KOPT-K1 (cell line): ENCODE results near the gene BET1L.
"Not testable (repeated sequence)": the region's sequence is repeated elsewhere in the genome, so short reads cannot be mapped to it uniquely, and the experiment has no call there.

Experiments
- H3K27ac ChIP-seq: fragments of 200-600 bp; sonication (generic); 2 replicates; pipeline ENCODE4 v1.5.1; 2016; ENCODE audit warnings: antibody characterized with exemption, mild to moderate bottlenecking, low read depth, low read length; ENCODE audit not compliant: poor library complexity, severe bottlenecking
- H3K36me3 ChIP-seq: fragments of 200-600 bp; sonication (generic); 2 replicates; pipeline ENCODE4 v1.5.1; 2017; ENCODE audit warnings: antibody characterized with exemption, mild to moderate bottlenecking, low read length, moderate library complexity; ENCODE audit not compliant: insufficient read depth
- H3K9me3 ChIP-seq: fragments of 200-600 bp; sonication (generic); 2 replicates; pipeline ENCODE4 v1.5.1; 2017; ENCODE audit warnings: antibody characterized with exemption, low read length, mild to moderate bottlenecking; ENCODE audit not compliant: insufficient read depth, poor library complexity, severe bottlenecking

BET1L gene

DNA sequence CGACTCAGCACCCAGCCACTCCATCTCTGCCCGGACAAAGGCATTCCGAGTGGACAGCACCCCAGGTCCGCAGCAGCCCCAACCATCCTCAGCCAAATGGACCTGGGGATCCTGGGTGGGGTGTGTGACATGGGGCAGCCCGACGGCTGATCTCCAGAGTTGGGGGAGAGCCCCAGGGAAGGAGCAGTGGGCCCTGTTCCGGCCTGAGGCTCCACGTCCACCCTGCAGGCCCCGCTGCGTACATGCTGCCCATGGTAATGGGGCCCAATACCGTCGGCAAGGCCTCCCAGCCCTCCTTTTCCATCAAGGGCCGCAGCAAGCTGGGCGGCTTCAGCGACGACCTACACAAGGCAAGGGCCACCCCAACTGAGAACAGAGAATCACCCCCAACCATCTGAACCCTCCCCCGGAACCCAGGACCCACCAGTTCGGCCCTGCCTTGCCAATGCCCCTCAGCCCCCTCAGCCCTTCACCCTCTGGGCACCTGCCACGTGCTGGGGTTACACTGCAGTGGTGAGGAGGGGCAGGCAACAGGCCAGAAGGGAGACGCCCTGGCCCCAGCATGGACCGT, 8.9 kb downstream of the BET1L start:
- no peaks in the 10 kb centered on the region for H3K9me3 ChIP-seq
- H3K27ac ChIP-seq: no peak overlapping the region

DNA sequence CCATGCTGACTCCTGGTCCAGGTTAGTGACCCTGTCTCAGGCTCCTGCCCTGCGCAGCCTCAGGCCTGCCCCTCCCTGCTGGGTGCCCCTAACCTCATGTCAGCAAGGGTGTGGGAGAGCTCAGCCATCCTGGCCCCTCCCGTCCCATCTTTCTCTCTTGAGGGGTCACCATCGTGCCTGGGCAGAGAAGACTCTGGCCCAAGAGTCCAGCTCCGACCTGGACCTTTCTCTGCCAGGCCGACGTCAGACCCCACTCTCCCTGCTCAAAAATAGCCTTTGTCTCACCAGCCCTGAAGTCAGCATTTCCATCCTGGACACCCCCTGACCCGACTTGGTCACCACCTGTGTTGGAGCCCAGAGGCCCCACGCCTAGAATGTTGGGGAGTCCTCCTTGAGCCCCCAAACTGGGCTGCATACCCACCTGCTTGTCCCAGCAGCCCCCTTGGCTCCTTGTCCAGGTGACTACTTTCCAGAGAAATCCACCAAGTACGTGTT, 9.4 kb downstream of the BET1L start:
- Histone ChIP-seq H3K9me3 (no peaks in the 10 kb centered on the region), H3K36me3 (peaks cover under 1% of the 10 kb centered on the region; the same call in 1 of the 2 replicates), H3K27ac (no peak overlapping the region)

More for the DNA sequence above, 8.9 kb downstream of the BET1L start:
- peaks cover 6% of the 10 kb centered on the region; the same call in 1 of the 2 replicates for H3K36me3 ChIP-seq

DNA sequence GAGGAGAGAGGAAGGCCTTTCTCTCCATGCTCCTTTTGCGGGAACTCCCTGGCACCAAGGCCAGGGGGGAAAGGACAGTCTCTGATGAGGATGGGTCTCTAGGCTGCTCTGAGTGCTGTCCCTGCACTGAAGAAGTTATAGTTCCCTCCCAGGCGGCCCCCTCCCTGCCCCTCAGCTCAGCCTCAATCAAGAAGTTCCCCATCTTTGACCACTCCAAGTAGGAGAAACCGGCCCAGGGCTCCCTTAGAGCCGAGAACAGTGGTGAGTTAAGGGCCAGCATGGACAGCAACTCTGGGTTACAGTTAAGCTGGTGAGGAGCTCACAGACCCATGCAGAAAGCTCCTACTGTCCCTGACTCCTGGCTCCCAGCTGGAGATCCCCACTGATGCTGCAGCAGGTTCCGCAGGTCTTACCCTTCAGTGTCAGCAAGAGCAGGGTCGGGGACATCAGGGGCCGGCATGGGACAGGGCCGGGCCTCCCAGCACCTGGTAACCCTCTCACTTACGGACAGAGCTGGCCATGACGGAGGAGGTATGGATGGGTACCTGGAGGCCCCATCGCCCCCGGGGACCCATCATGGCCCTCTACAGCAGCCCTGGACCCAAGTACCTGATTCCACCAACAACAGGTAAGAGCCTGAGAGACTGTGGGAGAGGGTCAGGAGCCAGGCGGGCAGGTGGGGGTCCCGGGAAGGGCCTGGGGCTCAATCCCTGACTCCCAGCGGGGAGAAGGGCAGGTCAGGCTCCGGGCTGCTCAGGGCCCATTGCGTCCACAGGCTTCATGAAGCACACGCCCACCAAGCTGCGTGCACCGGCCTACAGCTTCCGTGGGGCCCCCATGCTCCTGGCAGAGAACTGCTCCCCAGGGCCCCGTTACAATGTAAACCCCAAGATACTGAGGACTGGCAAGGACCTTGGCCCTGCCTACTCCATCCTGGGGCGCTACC, 10.1 kb downstream of the BET1L start:
- H3K27ac ChIP-seq: no peak overlapping the region
- H3K9me3 ChIP-seq: no peaks in the 10 kb centered on the region
- no peaks in the 10 kb centered on the region; the same call in 1 of the 2 replicates for H3K36me3 ChIP-seq

DNA sequence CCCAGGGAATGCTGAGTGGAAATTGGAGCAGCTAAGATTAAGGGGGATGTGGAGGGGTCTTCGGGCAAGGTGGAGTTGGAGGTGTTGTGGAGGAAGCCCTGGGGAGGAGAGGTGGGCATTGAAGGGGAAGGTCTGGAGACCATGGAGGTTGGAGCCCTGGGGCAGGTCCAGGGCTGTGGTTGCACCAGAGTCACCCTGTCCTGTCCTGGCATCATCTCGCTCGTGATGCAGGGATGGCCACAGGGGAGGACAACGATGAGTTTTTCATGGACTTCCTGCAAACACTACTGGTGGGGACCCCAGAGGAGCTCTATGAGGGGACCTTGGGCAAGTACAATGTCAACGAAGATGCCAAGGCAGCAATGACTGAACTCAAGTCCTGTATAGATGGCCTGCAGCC, 13.7 kb downstream of the BET1L start:
- not testable (repeated sequence) for H3K27ac ChIP-seq, H3K36me3 ChIP-seq, H3K9me3 ChIP-seq

DNA sequence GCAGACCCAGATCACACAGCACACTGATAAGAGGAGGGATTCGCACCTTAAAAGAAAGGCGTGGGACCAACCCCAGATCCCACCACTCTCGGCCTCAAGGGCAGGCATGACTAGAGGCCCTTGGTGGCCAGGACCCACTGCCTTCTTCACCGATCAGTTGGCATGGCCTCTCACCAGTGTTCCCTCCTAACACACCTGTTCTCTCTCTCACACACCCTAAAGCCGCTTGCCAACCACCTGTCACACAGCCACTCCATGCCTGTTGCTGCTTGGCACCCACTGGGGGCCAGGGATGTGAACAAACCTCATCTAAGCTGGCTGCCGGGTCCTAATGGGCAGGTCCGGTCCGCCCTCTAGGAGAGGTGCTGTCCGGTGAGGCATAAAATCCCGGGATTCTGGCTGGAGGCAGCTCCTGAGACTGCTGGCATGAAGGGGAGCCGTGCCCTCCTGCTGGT, 14.5 kb downstream of the BET1L start, which contains the start of gene SCGB1C1:
Gene SCGB1C1, plus strand, starts transcription at position 405 of the 455 bp plus-strand sequence. Its CDS starts 22 bp downstream, at position 427.
- H3K36me3 ChIP-seq, H3K27ac ChIP-seq, H3K9me3 ChIP-seq: not testable (repeated sequence)

DNA sequence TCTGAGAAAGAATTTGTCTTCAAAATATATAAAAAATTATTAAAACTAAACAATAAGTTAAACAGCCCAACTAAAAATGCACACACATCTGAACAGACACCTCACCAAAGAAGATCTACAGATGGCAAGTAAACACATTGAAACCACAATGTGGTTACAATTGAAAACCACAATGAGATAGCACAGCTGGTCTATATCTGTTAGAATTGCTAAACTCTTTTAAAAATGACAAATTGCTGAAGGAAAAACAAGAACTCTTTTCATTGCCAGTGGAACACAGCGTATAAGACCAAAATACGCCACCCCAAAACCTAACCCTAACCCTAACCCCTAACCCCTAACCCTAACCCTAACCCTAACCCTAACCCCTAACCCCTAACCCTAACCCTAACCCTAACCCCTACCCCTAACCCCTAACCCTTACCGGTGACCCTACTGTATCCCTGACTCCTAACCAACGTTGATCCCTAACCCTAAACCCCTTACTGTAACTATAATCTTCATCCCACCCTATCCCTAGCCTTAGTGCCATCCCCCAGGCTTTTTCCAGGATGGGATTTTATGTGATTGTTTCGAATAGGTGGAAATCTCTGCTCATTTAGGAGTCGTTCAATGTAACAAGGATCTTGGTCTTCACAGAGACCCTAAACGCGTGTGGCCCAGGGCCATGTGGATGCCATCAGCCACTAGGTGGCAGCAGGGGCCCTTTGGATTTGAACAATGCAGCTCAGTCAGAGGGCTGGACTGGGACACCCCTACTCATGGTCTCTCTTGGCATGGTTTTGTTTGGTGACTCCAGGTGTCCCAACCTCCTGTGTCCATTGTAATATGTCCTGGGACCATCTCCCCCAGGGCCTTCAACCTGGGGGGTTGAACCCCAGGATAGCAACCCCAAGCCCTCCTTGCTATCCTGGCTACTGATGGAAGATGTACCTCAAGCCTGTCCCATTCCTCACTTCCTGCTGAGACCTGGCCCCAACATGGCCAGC, 15.4 kb downstream of the BET1L start:
- not testable (repeated sequence) for H3K27ac ChIP-seq, H3K9me3 ChIP-seq, H3K36me3 ChIP-seq

DNA sequence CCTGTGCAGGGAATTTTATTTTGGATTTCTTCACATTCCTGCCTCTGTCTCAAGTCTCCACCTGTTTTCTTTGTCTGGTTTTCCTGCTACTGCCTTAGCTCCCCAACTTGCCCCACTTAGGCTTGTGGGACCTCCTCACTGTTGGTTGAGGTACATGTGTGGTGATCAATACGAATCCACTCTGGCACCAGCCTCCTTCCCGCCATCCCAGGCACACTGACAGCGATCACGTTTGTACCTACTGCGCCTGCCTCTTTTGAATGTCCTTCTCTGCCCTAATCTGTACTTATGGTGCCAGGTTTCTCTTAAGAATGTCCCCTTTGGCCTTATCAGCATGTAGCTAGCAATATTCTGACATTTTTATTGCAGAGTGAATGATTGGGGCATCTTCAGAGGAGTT, 16.7 kb downstream of the BET1L start:
- not testable (repeated sequence) for H3K36me3 ChIP-seq, H3K27ac ChIP-seq, H3K9me3 ChIP-seq

DNA sequence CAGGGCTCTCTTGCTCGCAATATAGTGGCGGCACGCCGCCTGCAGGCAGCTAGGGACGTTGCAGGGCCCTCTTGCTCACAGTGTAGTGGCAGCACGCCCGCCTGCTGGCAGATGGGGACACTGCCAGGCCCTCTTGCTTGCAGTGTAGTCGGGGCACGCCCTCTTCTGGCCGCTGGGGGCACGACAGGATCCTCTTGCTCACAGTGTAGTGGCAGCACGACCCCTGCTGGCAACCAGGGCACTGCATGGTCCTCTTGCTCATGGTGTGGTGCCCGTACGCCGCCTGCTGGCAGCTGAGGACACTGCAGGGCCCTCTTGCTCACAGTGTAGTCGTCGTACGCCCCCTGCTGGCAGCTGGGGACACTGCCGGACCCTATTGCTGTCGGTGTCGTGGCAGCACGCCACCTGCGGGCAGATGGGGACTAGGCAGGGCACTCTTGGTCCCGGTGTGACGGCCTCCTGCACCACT, 17.3 kb downstream of the BET1L start:
- H3K36me3 ChIP-seq, H3K27ac ChIP-seq, H3K9me3 ChIP-seq: not testable (repeated sequence)

DNA sequence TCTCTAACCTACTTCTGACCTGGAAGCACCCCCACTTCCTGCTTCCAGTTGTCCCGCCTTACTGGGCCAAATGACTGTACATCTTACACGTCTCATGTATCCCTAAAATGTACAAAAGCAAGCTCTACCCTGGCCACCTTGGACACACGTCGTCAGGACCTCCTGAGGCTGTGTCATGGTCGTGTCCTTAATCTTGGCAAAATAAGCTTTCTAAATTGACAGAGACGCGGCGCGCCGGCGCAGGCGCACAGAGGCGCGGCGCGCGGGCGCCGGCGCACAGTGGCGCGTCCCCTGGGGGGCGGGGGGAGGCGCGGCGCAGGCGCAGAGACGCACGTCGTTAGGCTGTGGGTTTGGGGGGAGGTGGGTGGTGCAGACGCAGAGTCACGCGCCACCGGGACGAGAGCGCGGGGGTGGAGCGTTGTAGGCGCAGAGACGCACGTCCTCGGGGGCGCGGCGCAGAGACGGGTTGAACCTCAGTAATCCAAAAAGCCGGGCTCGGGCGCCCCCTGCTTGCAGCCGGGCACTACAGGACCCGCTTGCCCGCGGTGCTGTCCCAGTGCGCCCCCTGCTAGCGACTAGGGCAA, 17.9 kb downstream of the BET1L start:
- not testable (repeated sequence) for H3K36me3 ChIP-seq, H3K9me3 ChIP-seq, H3K27ac ChIP-seq

DNA sequence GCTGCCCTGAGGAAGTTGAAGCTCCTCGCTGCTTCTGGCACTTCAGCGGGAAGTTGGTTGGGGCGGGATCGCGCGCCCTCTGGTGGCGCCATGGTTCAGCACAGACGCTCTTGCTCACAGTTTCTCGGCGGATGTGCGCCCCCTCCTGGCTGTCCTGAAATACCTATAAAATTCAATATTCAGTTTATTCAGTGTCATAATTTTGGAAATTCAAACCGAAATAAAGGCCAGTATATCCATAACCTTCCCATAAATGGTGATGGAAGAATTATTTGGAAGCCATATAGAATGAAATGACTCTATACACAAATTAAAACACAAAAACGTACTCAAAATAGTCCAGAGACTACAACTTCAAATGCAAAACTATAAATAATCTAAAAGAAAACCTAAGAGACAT, 27.0 kb downstream of the BET1L start:
- not testable (repeated sequence) for H3K36me3 ChIP-seq, H3K9me3 ChIP-seq, H3K27ac ChIP-seq
